ENCODE results near the gene S100A3.
"Not testable (repeated sequence)": the region's sequence is repeated elsewhere in the genome, so short reads cannot be mapped to it uniquely, and the experiment has no call there.

Gene S100A3

GRCh38 chr1:153563483-153563901, 14.4 kb upstream of the S100A3 start:
- Histone ChIP-seq H4K20me1 (ENCODE audit: insufficient read depth, low read length) (no peaks in the 10 kb centered on the region), H3K4me2 (ENCODE audit: low read length) (no peak overlapping the region), H3F3A (ENCODE audit: insufficient read depth, low read length) (no peaks in the 10 kb centered on the region), H3K4me3 (ENCODE audit: low read depth, low read length, poor library complexity, severe bottlenecking) (no peak overlapping the region), H3K9me3 (ENCODE audit: low read length) (no peaks in the 10 kb centered on the region), H3K9me2 (ENCODE audit: low read depth, low read length) (no peaks in the 10 kb centered on the region), H3K27ac (ENCODE audit: low read depth, low read length, poor library complexity, severe bottlenecking) (no peak overlapping the region), H3K36me3 (ENCODE audit: insufficient read depth, low read length) (no peaks in the 10 kb centered on the region), H2AFZ (ENCODE audit: low read length) (no peak overlapping the region), H3K9ac (ENCODE audit: low read length) (no peak overlapping the region), H3K4me1 (ENCODE audit: insufficient read depth, low read length, severe bottlenecking) (no peaks in the 10 kb centered on the region), H3K79me2 (ENCODE audit: insufficient read depth, low read length) (no peaks in the 10 kb centered on the region), H3K27me3 (ENCODE audit: insufficient read depth, low read length) (no peaks in the 10 kb centered on the region)
- TF ChIP-seq CTCF (IDR thresholded peaks at IDR 0.05; ENCODE audit: low read length) = no peak
- no peak for TF ChIP-seq EZH2 (IDR thresholded peaks at IDR 0.05; ENCODE audit: borderline replicate concordance, low read length)

GRCh38 chr1:153562021-153562420, 13.0 kb upstream of the S100A3 start:
- H3F3A ChIP-seq (ENCODE audit: insufficient read depth, low read length); H3K36me3 ChIP-seq (ENCODE audit: insufficient read depth, low read length); H3K4me1 ChIP-seq (ENCODE audit: insufficient read depth, low read length, severe bottlenecking); H3K27ac ChIP-seq (ENCODE audit: low read depth, low read length, poor library complexity, severe bottlenecking); H3K4me3 ChIP-seq (ENCODE audit: low read depth, low read length, poor library complexity, severe bottlenecking); H3K27me3 ChIP-seq (ENCODE audit: insufficient read depth, low read length); H3K9me3 ChIP-seq (ENCODE audit: low read length); H2AFZ ChIP-seq (ENCODE audit: low read length); H3K4me2 ChIP-seq (ENCODE audit: low read length); H3K79me2 ChIP-seq (ENCODE audit: insufficient read depth, low read length); H3K9ac ChIP-seq (ENCODE audit: low read length); H4K20me1 ChIP-seq (ENCODE audit: insufficient read depth, low read length); H3K9me2 ChIP-seq (ENCODE audit: low read depth, low read length): not testable (repeated sequence)

GRCh38 chr1:153561466-153561985, 12.5 kb upstream of the S100A3 start:
- no peak overlapping the region for H3K9ac ChIP-seq (ENCODE audit: low read length)
- no peak overlapping the region for H2AFZ ChIP-seq (ENCODE audit: low read length)
- no peaks in the 10 kb centered on the region for H3K79me2 ChIP-seq (ENCODE audit: insufficient read depth, low read length)
- no peak overlapping the region for H3K4me3 ChIP-seq (ENCODE audit: low read depth, low read length, poor library complexity, severe bottlenecking)
- H4K20me1 ChIP-seq (ENCODE audit: insufficient read depth, low read length) = no peaks in the 10 kb centered on the region
- H3K27me3 ChIP-seq (ENCODE audit: insufficient read depth, low read length) = no peaks in the 10 kb centered on the region
- H3K4me1 ChIP-seq (ENCODE audit: insufficient read depth, low read length, severe bottlenecking) = no peaks in the 10 kb centered on the region
- TF ChIP-seq EZH2 (IDR thresholded peaks at IDR 0.05; ENCODE audit: borderline replicate concordance, low read length) (no peak), CTCF (IDR thresholded peaks at IDR 0.05; ENCODE audit: low read length) (no peak)
- H3K4me2 ChIP-seq (ENCODE audit: low read length) = no peak overlapping the region
- peaks cover 3% of the 10 kb centered on the region; the same call in 1 of the 2 replicates for H3K36me3 ChIP-seq (ENCODE audit: insufficient read depth, low read length)
- no peaks in the 10 kb centered on the region for H3K9me2 ChIP-seq (ENCODE audit: low read depth, low read length)
- H3K27ac ChIP-seq (ENCODE audit: low read depth, low read length, poor library complexity, severe bottlenecking) = no peak overlapping the region
- no peaks in the 10 kb centered on the region for H3F3A ChIP-seq (ENCODE audit: insufficient read depth, low read length)
- peaks cover 4% of the 10 kb centered on the region; the same call in 1 of the 2 replicates for H3K9me3 ChIP-seq (ENCODE audit: low read length)

GRCh38 chr1:153560771-153561465, 11.9 kb upstream of the S100A3 start:
- Histone ChIP-seq H3K27me3 (ENCODE audit: insufficient read depth, low read length) (no peaks in the 10 kb centered on the region), H3K9ac (ENCODE audit: low read length) (no peak overlapping the region), H3K79me2 (ENCODE audit: insufficient read depth, low read length) (no peaks in the 10 kb centered on the region), H3K4me1 (ENCODE audit: insufficient read depth, low read length, severe bottlenecking) (no peaks in the 10 kb centered on the region), H3K9me3 (ENCODE audit: low read length) (peaks cover 4% of the 10 kb centered on the region; the same call in 1 of the 2 replicates), H3K4me2 (ENCODE audit: low read length) (no peak overlapping the region), H3K9me2 (ENCODE audit: low read depth, low read length) (no peaks in the 10 kb centered on the region), H3K4me3 (ENCODE audit: low read depth, low read length, poor library complexity, severe bottlenecking) (no peak overlapping the region), H3F3A (ENCODE audit: insufficient read depth, low read length) (no peaks in the 10 kb centered on the region), H2AFZ (ENCODE audit: low read length) (no peak overlapping the region), H4K20me1 (ENCODE audit: insufficient read depth, low read length) (no peaks in the 10 kb centered on the region), H3K27ac (ENCODE audit: low read depth, low read length, poor library complexity, severe bottlenecking) (no peak overlapping the region), H3K36me3 (ENCODE audit: insufficient read depth, low read length) (peaks cover 3% of the 10 kb centered on the region; the same call in 1 of the 2 replicates)
- TF ChIP-seq EZH2 (IDR thresholded peaks at IDR 0.05; ENCODE audit: borderline replicate concordance, low read length) (no peak), CTCF (IDR thresholded peaks at IDR 0.05; ENCODE audit: low read length) (no peak)
